GM18499 (cell line): ENCODE measurements around the gene PLLP.

Source experiments
- ATAC-seq: cut with Tn5 transposase; IDR thresholded peaks from one replicate; pipeline ENCODE4 v1.9.1; 2021; ENCODE audit warnings: moderate number of reproducible peaks; ENCODE audit not compliant: insufficient read depth, unreplicated experiment

The PLLP gene

GRCh38 chr16:57258226-57258909 lies 26.1 kb downstream of the PLLP start:
- ATAC-seq: no peak

DNA sequence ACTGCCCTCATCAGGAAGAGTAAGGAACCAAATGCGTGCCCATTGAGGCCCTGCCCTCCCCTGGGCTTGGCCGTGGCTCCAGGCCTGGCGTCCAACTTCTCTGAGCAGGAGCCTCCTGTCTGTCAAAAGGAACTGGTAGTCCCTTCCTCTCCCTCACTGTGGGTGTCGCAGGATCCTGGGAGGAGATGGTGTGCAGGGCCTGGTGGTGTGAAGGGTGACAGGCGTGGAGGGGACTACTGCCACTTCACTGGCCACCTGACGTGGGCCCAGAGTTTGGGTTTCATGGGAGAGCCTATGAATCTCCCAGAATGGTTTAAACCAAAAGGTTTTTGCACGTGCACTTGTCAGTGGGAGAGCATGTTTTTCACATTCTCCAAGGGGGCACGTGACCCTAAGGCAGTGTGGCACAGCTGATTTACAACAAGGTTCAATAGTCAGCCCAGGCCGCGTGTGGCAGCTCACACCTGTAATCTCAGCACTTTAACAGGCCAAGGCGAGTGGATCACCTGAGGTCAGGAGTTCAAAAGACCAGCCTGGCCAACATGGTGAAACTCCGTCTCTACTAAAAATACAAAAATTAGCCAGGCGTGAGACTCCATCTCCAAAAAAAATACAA lies 26.9 kb downstream of the PLLP start:
- no peak for ATAC-seq

GRCh38 chr16:57256601-57257395 lies 27.7 kb downstream of the PLLP start:
- ATAC-seq: no peak

DNA sequence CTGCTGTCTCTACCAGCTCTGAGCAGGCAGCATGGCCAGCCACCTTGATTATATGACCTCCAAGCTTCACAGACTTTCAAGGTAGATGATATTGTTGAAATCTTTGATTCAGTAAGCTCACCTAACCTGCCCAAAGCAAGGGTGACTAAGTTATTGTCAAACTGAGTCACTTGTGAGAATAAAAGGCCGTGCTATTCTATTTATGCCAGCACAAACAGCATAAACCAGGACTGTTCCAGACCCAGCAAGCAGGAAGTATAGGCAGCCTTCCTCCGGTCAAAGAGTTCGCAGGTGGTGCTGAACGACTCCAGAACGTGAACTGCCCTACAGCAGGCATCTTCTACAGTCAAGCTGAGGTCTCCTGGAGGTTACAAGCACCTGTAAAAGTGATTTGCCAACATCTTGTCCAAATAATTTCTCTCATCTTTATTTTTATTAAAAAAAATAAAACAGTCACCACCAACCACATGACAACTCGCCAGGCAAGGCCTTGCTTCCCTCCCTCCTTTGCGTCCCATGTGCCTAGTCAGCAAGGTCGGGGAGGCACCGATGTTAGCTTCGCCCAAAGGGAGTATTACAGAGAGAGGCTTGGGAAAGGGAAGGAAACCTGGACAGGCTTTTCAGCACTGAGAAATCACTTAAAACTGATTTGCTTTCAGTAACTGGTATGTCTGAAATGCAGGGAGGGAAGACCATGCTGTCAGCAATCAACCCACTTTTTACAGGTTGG lies 28.6 kb downstream of the PLLP start:
- no peak for ATAC-seq

DNA sequence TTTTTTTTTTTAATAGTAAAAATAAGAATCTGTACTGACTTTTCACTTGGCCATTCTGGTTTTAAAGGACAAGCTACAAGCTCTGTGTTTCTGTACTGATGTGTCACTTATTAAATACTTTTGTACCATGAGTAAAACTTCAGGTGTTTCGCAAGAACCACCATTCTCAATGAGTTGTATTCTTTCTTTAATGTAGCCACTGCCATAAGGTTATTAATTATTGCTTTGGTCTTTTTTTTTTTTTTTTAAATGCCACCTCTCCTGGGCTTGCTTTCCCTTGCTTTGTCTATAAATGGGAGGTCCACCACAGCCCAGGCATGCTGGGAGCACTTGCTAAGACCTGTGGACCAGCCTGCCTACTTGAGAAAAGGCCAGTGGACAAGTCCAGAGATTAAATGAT lies 31.0 kb downstream of the PLLP start:
- no peak for ATAC-seq

DNA sequence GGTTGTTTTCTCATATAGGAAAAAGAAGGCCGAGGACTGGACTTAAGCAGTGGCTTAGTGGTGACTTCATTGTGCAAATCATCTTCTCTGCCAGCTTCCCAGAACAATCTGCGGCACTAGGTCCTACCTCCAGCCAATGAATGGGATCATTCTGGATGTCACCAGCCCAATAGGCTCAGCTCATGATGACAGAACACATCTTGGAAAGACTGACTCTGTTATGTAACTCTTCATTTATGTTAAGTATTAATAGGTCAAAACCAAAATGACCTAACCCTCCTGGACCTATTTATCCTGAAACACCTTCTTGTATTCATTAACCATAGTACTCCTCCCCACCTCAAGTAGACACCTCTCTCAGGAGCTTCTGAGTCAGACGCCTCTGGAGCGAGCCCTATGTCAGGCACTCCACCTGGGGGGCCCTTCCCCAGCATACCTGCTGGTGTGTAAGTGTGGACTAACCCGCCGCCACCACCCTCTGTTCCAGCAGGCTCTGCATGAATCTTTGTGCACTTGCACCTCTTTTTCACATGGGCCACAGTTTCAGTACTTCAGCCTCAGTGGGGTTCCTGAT lies 32.2 kb downstream of the PLLP start:
- no peak for ATAC-seq

DNA sequence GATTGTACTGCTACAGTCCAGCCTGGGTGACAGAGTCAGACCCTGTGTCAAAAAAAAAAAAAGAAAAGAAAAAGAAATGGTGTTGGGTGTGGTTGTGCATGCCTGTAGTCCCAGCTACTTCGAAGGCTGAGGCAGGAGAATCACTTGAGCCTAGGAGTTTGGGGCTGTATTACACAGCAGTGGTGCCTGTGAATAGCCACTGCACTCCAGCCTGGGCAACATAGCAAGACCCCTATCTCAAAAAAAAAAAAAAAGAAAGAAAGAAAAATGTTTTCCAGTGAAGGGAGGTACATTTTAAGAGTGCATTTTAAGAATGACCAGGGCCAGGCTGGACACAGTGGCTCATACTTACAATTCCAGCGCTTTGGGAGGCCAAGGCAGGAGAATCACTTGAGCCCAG lies 33.1 kb downstream of the PLLP start:
- no peak for ATAC-seq

DNA sequence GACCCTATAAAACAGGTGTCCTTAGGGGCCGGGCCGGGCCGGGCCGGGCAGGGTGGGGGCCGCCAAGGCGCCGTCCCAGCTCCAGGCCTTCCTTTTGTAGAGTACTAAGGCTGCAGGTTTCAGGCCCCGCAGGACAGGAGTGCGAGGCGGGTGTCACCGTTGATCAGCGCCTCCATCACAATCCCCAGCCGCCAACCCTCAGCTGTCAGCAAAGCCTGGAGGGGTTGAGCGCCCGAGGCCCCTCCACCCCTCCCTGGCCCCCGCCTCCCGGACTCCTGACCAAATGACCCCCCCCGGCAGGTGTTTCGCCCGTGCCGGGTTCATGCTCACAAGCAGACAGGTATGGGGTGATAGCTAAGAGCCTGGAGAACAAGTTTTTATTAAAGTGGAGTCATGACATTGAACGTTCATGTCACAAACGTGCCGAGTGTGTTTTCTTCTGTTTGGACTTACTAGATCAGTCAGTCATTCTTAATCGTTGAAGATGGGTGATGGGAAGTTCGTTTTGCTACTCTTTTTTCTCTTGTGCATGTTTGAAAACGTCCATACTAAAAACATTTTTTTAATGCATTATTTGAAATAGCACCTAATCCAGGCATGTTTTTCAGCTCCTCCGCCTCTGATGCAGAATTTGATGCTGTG lies 38.9 kb downstream of the PLLP start:
- ATAC-seq: no peak

DNA sequence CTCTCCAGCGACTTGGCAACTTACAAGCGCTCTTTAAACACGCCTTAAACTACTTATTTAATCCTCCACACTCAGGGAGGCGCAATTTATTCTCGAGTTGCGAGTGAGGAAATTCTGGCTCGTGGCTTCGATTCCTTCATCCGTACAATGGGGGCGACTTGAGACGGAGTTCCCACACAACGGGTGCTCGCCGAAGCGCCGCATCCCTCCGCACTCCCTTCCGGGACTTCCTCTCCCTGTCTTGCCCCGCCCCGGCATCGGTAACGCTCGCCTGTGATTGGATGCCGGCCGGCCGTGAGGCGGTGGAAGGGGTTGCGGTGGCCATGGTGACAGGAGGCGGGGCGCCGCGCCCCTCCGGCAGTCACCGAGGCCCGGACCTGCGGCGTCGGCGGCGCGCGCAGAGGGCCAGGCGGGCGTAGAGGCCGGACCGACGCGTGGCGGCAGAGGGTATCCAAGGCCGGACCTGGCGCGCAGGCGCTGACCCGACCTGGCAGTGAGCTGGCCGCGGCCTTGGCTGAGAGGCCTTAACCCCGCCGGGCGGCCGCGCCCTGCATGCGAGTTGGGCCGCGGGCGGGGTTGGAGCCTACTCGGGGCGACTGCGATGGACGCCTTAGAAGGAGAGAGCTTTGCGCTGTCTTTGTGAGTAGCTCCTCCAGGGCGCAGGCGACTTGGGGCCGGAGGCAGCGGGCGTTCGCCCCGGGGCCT lies 39.6 kb downstream of the PLLP start, which contains the start of gene ARL2BP:
ARL2BP (plus strand) TSS at position 493 of the 705 bp plus-strand sequence; CDS start at position 602, 109 bp downstream.
- ATAC-seq: peak; percentile 73

GRCh38 chr16:57244463-57244766 lies 40.1 kb downstream of the PLLP start:
- ATAC-seq: no peak

GRCh38 chr16:57242650-57243049 lies 41.8 kb downstream of the PLLP start:
- ATAC-seq: no peak

DNA sequence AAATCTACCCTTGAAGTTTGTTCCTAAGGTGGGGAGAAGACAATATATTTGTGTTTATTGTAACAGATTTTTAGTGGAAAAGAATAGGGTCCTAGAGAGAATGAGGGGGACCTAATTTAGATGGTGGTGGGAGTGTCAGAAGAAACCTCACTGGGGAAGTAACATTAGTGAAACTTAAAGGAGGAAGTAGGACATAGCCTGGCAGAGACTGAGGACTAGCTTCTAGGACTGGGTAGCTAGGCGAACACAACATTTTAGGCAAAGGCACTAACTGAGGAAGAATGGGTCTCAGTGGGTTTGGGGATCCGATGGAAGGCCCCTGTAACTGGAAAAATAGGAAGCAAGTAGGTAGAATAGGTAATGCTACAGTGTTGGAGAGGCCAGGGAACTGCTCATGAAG lies 43.6 kb downstream of the PLLP start:
- no peak for ATAC-seq

- no peak for ATAC-seq
Observed at GRCh38 chr16:57239107-57239506, 45.4 kb downstream of the PLLP start.

GRCh38 chr16:57238682-57239081 lies 45.8 kb downstream of the PLLP start:
- no peak for ATAC-seq

GRCh38 chr16:57236022-57236350 lies 48.5 kb downstream of the PLLP start:
- ATAC-seq: no peak

DNA sequence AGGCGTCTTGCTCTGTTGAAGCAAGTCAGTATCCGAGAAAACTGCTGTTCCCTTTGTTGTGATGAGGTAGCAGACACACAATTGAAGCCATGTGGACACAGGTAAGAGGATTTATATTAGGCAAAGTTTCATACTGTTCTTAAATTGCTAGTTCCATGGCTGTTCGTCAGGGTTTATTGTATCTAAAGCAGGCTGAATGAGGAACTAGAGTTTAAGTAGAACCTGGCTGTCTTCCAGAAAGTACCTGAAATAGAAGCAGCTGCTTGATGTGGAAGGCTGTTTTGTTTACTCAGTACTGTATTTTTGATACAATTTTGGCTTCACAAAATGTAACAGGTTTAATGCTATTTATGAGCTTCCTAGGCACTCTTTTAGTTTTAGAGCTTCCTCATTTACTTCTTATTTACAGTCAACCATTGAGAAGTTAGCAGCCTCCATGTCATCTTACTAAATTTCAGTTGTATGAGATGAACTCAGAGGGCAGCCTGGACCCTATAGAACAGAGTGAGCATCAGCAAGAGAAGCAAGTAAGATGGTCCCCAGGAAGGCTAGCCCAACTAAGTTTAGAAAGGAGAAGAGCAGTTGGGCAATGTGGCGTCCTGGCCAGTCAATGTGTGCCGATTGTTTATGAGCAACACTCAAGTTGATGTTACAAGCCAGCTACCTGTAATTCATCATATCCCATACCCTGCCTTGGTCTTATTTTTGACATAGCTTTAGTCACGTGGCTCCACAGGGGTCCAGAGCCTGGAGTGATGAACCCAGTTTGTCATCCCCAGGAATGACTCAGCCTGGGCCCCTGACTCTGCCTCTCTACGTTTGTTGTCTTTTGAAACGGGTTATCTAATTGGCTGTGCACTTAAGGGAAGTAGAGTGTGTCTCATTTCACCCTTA lies 49.1 kb downstream of the PLLP start:
- ATAC-seq: no peak

GRCh38 chr16:57234707-57235092 lies 49.8 kb downstream of the PLLP start:
- no peak for ATAC-seq

- no peak for ATAC-seq
Observed at GRCh38 chr16:57233944-57234706, 50.3 kb downstream of the PLLP start.
